Neural progenitor cell (in vitro differentiated cells): ENCODE measurements around the gene SIDT2. TPM values are rescaled to one million over a fixed set of nuclear protein-coding genes. Genes with fewer than 3 reads are reported as not detected.
"Not testable (repeated sequence)": the region's sequence is repeated elsewhere in the genome, so short reads cannot be mapped to it uniquely, and the experiment has no call there.

ENCODE experiments used
- DNase-seq: peaks from one replicate; pipeline ENCODE4 v3.0.0-alpha.2; 2016; ENCODE audit warnings: low spot score
- H2AFZ ChIP-seq: fragments of 200-600 bp; sonication (generic); replicated peaks from 2 replicates; pipeline ENCODE4 v1.6.1; 2016; ENCODE audit warnings: antibody characterized with exemption
- H3F3A ChIP-seq: fragments of 200-600 bp; sonication (generic); 2 replicates; pipeline ENCODE4 v1.6.1; 2016; ENCODE audit warnings: antibody characterized with exemption, low read depth
- H3K27ac ChIP-seq: fragments of 200-600 bp; sonication (generic); 2 replicates; pipeline ENCODE4 v1.5.1; 2016; ENCODE audit warnings: mild to moderate bottlenecking
- H3K27me3 ChIP-seq: fragments of 200-600 bp; sonication (generic); 2 replicates; pipeline ENCODE4 v1.6.1; 2016; ENCODE audit warnings: mild to moderate bottlenecking, moderate library complexity
- H3K36me3 ChIP-seq: fragments of 200-600 bp; sonication (generic); 2 replicates; pipeline ENCODE4 v1.5.1; 2016
- H3K4me1 ChIP-seq: fragments of 200-600 bp; sonication (generic); 2 replicates; pipeline ENCODE4 v1.6.1; 2016; ENCODE audit warnings: mixed run types
- H3K4me2 ChIP-seq: fragments of 200-600 bp; sonication (generic); 2 replicates; pipeline ENCODE4 v1.6.1; 2016
- H3K4me3 ChIP-seq: fragments of 200-600 bp; sonication (generic); 2 replicates; pipeline ENCODE4 v1.5.1; 2016
- H3K79me2 ChIP-seq: fragments of 200-600 bp; sonication (generic); 2 replicates; pipeline ENCODE4 v1.6.1; 2016; ENCODE audit warnings: low read depth
- H3K9ac ChIP-seq: fragments of 200-600 bp; sonication (generic); 2 replicates; pipeline ENCODE4 v1.6.1; 2016
- H3K9me3 ChIP-seq: fragments of 200-600 bp; sonication (generic); 2 replicates; pipeline ENCODE4 v1.5.1; 2016; ENCODE audit warnings: low read depth
- H4K20me1 ChIP-seq: fragments of 200-600 bp; sonication (generic); 2 replicates; pipeline ENCODE4 v1.6.1; 2016; ENCODE audit warnings: low read depth
- H3K27ac Mint-ChIP-seq: 3 replicates; pipeline ENCODE4 v1.8.0; 2021; ENCODE audit warnings: mixed read lengths
- H3K27me3 Mint-ChIP-seq: 2 replicates; pipeline ENCODE4 v1.8.0; 2022; ENCODE audit warnings: low read depth, mild to moderate bottlenecking, inconsistent platforms, moderate library complexity, mixed read lengths; ENCODE audit not compliant: insufficient read depth
- H3K36me3 Mint-ChIP-seq: 3 replicates; pipeline ENCODE4 v1.8.0; 2021; ENCODE audit warnings: mixed read lengths
- H3K4me1 Mint-ChIP-seq: 3 replicates; pipeline ENCODE4 v1.8.0; 2021; ENCODE audit warnings: mixed read lengths
- H3K4me3 Mint-ChIP-seq: 3 replicates; pipeline ENCODE4 v1.8.0; 2021; ENCODE audit warnings: mild to moderate bottlenecking, moderate library complexity, mixed read lengths
- H3K9me3 Mint-ChIP-seq: 3 replicates; pipeline ENCODE4 v1.8.0; 2020; ENCODE audit warnings: mixed read lengths
- CTCF ChIP-seq: fragments of 200-600 bp; sonication (generic); IDR thresholded peaks from 2 replicates; pipeline ENCODE4 v1.5.1; 2017; ENCODE audit warnings: antibody characterized with exemption, mild to moderate bottlenecking
- EZH2 ChIP-seq: fragments of 200-600 bp; sonication (generic); IDR thresholded peaks from 2 replicates; pipeline ENCODE4 v1.6.1; 2017; ENCODE audit warnings: antibody characterized with exemption, mild to moderate bottlenecking, moderate library complexity
- EZH2phosphoT487 ChIP-seq: fragments of 200-600 bp; sonication (generic); IDR thresholded peaks from 2 replicates; pipeline ENCODE4 v1.6.1; 2017; ENCODE audit warnings: antibody characterized with exemption
- total RNA-seq: library from RNA; depleted of rRNA; stranded (reverse); fragments of >200 nt; gene quantifications from 2 replicates; pipeline ENCODE4 v1.2.3, GENCODE V29; 2015; ENCODE audit warnings: low replicate concordance

SIDT2 gene
- total RNA-seq, 1 donor from 2014 or later = 13.3 TPM

DNA sequence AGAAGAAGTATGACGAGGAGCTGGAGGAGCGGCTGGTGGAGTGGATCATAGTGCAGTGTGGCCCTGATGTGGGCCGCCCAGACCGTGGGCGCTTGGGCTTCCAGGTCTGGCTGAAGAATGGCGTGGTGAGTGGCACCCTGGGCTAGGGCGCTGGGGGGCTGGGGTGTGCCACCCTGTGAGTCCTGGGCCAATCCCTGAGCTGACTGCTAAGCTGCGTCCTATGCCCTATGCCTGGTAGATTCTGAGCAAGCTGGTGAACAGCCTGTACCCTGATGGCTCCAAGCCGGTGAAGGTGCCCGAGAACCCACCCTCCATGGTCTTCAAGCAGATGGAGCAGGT, 24.5 kb downstream of the SIDT2 start:
- Mint-ChIP-seq H3K9me3 (no peaks in the 10 kb centered on the region), H3K4me3 (no peak overlapping the region), H3K27ac (no peak overlapping the region), H3K27me3 (no peaks in the 10 kb centered on the region), H3K4me1 (peaks cover 31% of the 10 kb centered on the region), H3K36me3 (peaks cover 15% of the 10 kb centered on the region)
- TF ChIP-seq EZH2phosphoT487 = no peak
- Histone ChIP-seq H2AFZ (no peak overlapping the region), H3F3A (peaks cover 17% of the 10 kb centered on the region), H3K4me3 (no peak overlapping the region), H3K4me1 (peaks cover 21% of the 10 kb centered on the region), H3K27ac (no peak overlapping the region), H3K36me3 (no peaks in the 10 kb centered on the region), H3K9ac (no peak overlapping the region), H3K79me2 (no peaks in the 10 kb centered on the region), H3K4me2 (no peak overlapping the region), H4K20me1 (no peaks in the 10 kb centered on the region), H3K27me3 (no peaks in the 10 kb centered on the region), H3K9me3 (no peaks in the 10 kb centered on the region)
- DNase-seq = no peak

DNA sequence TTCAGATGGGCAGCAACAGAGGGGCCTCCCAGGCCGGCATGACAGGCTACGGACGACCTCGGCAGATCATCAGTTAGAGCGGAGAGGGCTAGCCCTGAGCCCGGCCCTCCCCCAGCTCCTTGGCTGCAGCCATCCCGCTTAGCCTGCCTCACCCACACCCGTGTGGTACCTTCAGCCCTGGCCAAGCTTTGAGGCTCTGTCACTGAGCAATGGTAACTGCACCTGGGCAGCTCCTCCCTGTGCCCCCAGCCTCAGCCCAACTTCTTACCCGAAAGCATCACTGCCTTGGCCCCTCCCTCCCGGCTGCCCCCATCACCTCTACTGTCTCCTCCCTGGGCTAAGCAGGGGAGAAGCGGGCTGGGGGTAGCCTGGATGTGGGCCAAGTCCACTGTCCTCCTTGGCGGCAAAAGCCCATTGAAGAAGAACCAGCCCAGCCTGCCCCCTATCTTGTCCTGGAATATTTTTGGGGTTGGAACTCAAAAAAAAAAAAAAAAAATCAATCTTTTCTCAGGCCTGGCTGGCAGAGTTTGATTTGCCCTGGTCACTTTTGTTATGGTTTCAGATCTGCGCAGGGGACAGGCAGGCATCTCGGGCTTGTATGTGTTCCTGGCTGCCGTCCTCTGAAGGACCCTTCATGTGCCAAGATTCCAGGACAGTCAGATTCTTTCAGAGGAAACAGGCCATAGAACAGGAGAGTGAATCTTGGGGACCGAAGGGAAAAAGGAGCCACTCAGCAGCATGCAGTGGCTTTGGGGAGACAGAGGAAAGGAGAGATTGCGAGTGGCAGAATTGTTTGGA, 25.9 kb downstream of the SIDT2 start:
- H3K79me2 ChIP-seq = no peaks in the 10 kb centered on the region
- peaks cover 4% of the 10 kb centered on the region for H3F3A ChIP-seq
- Mint-ChIP-seq H3K9me3 (no peaks in the 10 kb centered on the region), H3K36me3 (peaks cover 15% of the 10 kb centered on the region), H3K4me1 (peaks cover 20% of the 10 kb centered on the region), H3K27ac (peak overlapping the region; percentile 5), H3K4me3 (peak overlapping the region; percentile 30), H3K27me3 (peaks cover 2% of the 10 kb centered on the region)
- no peak overlapping the region for H2AFZ ChIP-seq
- H3K36me3 ChIP-seq = no peaks in the 10 kb centered on the region
- no peak for DNase-seq
- no peak overlapping the region for H3K4me2 ChIP-seq
- no peak overlapping the region for H3K4me3 ChIP-seq
- no peak for TF ChIP-seq CTCF
- no peak for TF ChIP-seq EZH2phosphoT487
- TF ChIP-seq EZH2 = no peak
- no peaks in the 10 kb centered on the region for H3K27me3 ChIP-seq
- no peak overlapping the region for H3K27ac ChIP-seq
- no peak overlapping the region for H3K9ac ChIP-seq
- H4K20me1 ChIP-seq = no peaks in the 10 kb centered on the region
- H3K9me3 ChIP-seq = no peaks in the 10 kb centered on the region
- H3K4me1 ChIP-seq = peaks cover 10% of the 10 kb centered on the region

DNA sequence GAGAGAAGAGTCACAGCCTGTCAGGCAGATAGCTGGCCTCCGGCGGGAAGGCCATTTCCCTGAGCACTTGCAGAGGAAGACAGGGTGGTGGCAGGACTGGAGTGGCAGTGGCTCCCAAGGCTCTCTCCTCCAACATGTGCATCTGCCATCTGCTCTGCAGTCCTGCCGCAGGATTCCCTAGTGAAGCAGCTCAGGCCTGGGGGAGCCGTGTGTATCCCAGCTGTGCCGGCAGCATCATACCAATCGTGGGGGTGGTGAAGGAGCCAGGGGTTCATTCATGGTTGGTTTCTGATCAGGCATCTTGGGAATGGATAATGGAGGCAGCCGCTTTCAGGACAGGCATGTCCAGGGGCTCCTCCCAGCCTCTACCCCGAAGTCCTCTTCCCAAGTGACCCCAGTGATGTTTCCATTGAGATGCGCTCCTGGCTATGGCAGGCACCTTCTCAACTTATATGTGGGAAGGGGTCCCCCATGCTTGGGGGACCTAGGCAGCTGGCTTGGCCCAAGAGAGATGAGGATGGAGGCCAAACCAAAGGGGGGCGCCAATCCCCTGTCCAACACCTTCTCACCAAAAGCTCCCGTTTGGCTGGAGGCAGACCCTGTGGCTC, 26.8 kb downstream of the SIDT2 start:
- H3K4me2 ChIP-seq = no peak overlapping the region

DNA sequence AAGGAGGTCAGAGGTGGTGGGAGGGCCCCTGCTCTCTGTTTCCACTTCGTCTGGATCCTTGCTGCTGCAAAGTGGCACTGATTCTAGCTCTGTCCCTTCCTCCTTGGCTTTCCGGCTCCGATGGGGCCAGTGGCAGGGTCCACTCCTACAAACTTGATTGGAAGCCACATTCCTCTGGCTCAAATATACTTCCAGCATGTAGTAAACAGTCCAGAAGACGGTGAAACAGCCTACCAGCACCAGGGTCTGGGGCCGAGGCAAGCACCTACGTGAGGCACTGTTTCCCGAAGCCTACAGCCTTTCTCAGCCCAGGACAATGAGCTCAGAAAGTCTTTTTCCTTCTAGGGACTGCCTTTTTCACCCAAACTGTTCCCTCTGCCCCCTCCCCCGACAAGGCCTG, 27.6 kb downstream of the SIDT2 start:
- peaks cover 15% of the 10 kb centered on the region for H3K36me3 Mint-ChIP-seq
- H3K4me2 ChIP-seq, H3K4me3 Mint-ChIP-seq, H3K4me1 ChIP-seq, H3K27me3 ChIP-seq, H3F3A ChIP-seq, DNase-seq, H3K79me2 ChIP-seq, H3K9ac ChIP-seq, H2AFZ ChIP-seq, H3K27ac ChIP-seq, H3K27me3 Mint-ChIP-seq, H3K4me3 ChIP-seq, H4K20me1 ChIP-seq, H3K36me3 ChIP-seq, H3K27ac Mint-ChIP-seq, H3K9me3 ChIP-seq, H3K4me1 Mint-ChIP-seq, H3K9me3 Mint-ChIP-seq: not testable (repeated sequence)

More for the DNA sequence above, 26.8 kb downstream of the SIDT2 start:
- H3K36me3 ChIP-seq = no peaks in the 10 kb centered on the region
- TF ChIP-seq EZH2 (no peak), CTCF (peak; percentile 7)
- H4K20me1 ChIP-seq = no peaks in the 10 kb centered on the region
- no peak overlapping the region for H3K9ac ChIP-seq
- Mint-ChIP-seq H3K36me3 (peaks cover 15% of the 10 kb centered on the region), H3K9me3 (no peaks in the 10 kb centered on the region), H3K27me3 (peaks cover 2% of the 10 kb centered on the region), H3K4me1 (peaks cover 14% of the 10 kb centered on the region), H3K27ac (peak overlapping the region; percentile 87), H3K4me3 (no peak overlapping the region)
- H2AFZ ChIP-seq = no peak overlapping the region
- H3K79me2 ChIP-seq = no peaks in the 10 kb centered on the region
- no peaks in the 10 kb centered on the region for H3K27me3 ChIP-seq
- H3K27ac ChIP-seq = no peak overlapping the region
- H3F3A ChIP-seq = no peaks in the 10 kb centered on the region
- no peaks in the 10 kb centered on the region for H3K9me3 ChIP-seq
- H3K4me3 ChIP-seq = no peak overlapping the region
- DNase-seq = no peak
- peaks cover 1% of the 10 kb centered on the region for H3K4me1 ChIP-seq
